ENCODE results near the gene PTGFRN. TPM values are rescaled to one million over a fixed set of nuclear protein-coding genes. Genes with fewer than 3 reads are reported as not detected.

Gene PTGFRN
- total RNA-seq, 2 experiments from 2014 or later, result 0.79 to 1.3 TPM

DNA sequence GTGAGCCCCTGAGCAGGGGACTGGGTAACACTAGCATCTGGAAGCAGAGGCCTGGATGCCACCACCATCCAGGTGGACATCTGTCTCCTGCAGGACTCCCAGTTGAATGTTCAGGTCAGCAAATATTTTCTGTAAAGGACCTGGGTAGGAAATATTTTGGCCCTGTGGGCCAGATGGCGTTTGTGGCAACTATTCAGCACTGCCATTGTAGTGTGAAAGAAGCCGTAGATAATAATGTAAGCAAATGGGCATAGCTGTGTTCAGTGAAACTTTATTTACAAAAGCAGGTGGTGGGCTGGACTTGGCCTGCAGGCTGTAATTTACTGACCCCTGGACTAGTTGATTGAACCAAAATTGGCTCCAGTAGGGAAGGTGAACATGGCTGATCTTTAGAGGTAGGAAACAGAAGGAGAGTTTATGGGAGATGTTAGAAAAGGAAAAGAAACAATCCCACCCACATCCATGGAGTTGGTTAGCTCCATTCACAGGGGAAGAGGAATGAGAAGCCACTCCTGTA lies 71.9 kb downstream of the PTGFRN start:
- H3K9me3 Mint-ChIP-seq, result peaks cover 4% of the 10 kb centered on the region
- no peak for DNase-seq
- H3K4me1 Mint-ChIP-seq, result peaks cover 10% of the 10 kb centered on the region
- POLR2A ChIA-PET, result no interaction called here
- CTCF ChIA-PET, result interaction anchor here (0.9 to 1.2 kb wide), 3 partner anchors 10 to 156 kb away, joined by 3 to 5 read pairs (median 4); no protein-coding TSS in a partner anchor
- peak overlapping the region; percentile 21 for H3K27ac Mint-ChIP-seq
- H3K4me3 Mint-ChIP-seq, result no peak overlapping the region
- H3K27me3 Mint-ChIP-seq, result peaks cover 4% of the 10 kb centered on the region
- H3K36me3 Mint-ChIP-seq (ENCODE audit: low read depth), result peaks cover 3% of the 10 kb centered on the region

DNA sequence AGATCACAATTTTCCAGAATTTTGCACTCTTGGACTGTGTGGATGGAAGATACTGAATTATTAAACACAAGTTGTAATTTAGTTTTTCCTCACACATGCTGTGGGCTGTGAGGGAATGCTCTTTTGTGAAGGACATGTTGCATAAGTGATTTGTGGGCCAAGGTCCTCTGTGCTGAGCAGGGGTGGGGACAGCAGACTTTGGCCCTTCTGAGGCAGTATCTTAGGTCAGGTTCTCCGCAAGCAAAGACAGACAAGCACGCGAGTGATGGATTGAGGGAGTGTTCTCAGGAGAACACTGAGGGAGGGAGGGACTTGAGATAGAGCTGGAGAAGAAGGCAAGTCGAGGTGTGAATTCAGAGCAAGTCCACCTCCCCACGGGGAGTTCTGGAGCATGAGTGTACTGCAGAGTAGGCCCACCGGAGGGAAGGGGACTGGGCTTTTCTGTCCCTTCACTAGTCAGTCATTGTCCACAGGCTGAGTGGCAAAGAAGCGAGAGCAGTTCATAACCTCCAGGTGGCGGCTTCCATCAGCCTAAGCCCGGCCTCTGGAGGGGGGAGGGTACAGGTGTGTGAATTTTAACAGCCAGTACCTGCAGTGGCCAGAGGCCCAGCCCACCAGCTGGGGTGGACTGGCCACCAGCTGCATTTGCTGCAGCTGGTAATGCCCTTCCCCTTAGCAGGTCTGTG lies 72.7 kb downstream of the PTGFRN start:
- POLR2A ChIA-PET, result no interaction called here
- Mint-ChIP-seq H3K4me1 (peaks cover 19% of the 10 kb centered on the region), H3K9me3 (peaks cover 4% of the 10 kb centered on the region), H3K27me3 (no peaks in the 10 kb centered on the region), H3K27ac (no peak overlapping the region), H3K4me3 (no peak overlapping the region), H3K36me3 (ENCODE audit: low read depth) (peaks cover 2% of the 10 kb centered on the region)
- CTCF ChIA-PET, result interaction anchor here (1.1 to 1.2 kb wide), 2 partner anchors 11 to 14 kb away, joined by 4 to 5 read pairs; no protein-coding TSS in a partner anchor
- no peak for DNase-seq

DNA sequence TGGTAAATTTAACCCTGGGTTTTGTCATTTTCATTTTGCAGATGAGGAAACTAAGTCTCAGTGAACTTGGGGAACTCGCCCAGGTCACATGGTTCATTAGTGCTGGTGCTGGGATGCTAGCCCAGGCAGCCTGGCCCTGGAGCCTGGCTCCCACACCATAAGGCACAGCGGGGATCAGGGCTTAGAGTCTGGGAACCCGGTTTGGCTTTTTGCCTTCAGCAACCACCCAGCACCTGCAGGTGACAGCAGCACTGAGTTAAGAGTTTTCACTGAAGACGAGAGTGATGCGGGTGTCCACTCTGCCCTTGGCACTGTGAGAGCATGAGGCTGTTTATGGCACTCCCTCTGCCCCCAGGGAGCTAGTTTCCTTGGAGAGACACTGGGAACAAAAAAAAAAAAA lies 73.4 kb downstream of the PTGFRN start:
- no peaks in the 10 kb centered on the region for H3K27me3 Mint-ChIP-seq
- CTCF ChIA-PET, result interaction anchor here (1.2 kb wide), 1 partner anchor 11 kb away, joined by 4 read pairs; no protein-coding TSS in a partner anchor
- peaks cover 24% of the 10 kb centered on the region for H3K4me1 Mint-ChIP-seq
- no peak overlapping the region for H3K4me3 Mint-ChIP-seq
- H3K27ac Mint-ChIP-seq, result no peak overlapping the region
- POLR2A ChIA-PET, result no interaction called here
- H3K36me3 Mint-ChIP-seq (ENCODE audit: low read depth), result peaks cover 2% of the 10 kb centered on the region
- no peak for DNase-seq
- H3K9me3 Mint-ChIP-seq, result peaks cover 4% of the 10 kb centered on the region

DNA sequence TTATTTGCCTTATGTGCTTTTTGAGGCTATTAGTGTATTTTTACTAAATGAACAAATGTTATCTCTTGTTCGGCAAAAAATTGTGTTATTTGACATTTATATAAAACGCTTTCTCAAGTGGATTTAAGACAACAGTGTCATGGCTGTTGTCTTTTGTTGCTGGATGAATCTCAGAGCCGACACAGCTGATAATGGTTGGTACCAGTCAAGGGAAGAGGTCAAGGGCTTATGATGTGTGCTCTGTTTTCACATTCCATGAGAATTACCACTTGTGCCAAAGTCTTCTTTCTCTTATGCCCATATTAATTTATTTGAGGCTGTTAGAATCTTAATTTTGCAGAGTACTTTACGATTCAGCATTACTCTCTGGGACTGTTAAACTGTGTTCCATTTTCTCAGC lies 74.0 kb downstream of the PTGFRN start:
- no peak overlapping the region for H3K27ac Mint-ChIP-seq
- ChIA-PET CTCF (interaction anchor here (0.7 kb wide), 1 partner anchor 29 kb away, joined by 3 read pairs; no protein-coding TSS in a partner anchor), POLR2A (no interaction called here)

DNA sequence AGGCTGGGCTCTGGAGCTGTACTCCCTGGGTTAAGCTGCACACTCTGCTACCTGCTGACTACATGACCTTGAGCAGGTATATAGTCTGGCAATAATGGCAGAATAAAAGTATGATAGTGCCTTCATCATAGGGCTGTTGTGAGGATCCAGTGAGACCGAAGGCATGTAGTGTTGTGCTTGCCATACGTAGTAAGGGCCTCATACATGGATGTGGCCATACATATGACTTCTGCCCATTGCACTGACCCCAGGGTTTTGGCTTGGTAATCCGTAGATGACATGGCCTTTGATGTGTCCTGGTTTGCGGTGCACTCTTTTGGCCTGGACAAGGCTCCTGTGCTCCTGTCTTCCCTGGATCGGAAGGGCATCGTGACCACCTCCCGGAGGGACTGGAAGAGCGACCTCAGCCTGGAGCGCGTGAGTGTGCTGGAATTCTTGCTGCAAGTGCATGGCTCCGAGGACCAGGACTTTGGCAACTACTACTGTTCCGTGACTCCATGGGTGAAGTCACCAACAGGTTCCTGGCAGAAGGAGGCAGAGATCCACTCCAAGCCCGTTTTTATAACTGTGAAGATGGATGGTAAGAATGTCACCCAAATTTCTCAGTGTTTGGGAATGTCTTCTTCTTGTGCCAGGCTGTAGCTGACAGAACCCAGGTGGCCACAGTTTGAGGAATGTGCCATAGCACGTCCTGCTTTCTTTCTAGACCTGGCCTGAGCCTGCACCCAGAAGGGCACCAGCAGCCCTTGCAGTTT lies 74.9 kb downstream of the PTGFRN start:
- Mint-ChIP-seq H3K36me3 (ENCODE audit: low read depth) (peaks cover 6% of the 10 kb centered on the region), H3K4me1 (peaks cover 29% of the 10 kb centered on the region), H3K27me3 (no peaks in the 10 kb centered on the region), H3K4me3 (no peak overlapping the region), H3K9me3 (peaks cover 4% of the 10 kb centered on the region), H3K27ac (no peak overlapping the region)
- POLR2A ChIA-PET, result no interaction called here
- CTCF ChIA-PET, result interaction anchor here (0.5 to 2.8 kb wide), 6 partner anchors 11 to 101 kb away, joined by 3 to 10 read pairs (median 4); no protein-coding TSS in a partner anchor
- DNase-seq, result no peak

More for the DNA sequence above, 74.0 kb downstream of the PTGFRN start:
- Mint-ChIP-seq H3K9me3 (peaks cover 4% of the 10 kb centered on the region), H3K27me3 (no peaks in the 10 kb centered on the region), H3K4me3 (no peak overlapping the region), H3K4me1 (peaks cover 28% of the 10 kb centered on the region), H3K36me3 (ENCODE audit: low read depth) (peaks cover 6% of the 10 kb centered on the region)
- DNase-seq, result no peak

DNA sequence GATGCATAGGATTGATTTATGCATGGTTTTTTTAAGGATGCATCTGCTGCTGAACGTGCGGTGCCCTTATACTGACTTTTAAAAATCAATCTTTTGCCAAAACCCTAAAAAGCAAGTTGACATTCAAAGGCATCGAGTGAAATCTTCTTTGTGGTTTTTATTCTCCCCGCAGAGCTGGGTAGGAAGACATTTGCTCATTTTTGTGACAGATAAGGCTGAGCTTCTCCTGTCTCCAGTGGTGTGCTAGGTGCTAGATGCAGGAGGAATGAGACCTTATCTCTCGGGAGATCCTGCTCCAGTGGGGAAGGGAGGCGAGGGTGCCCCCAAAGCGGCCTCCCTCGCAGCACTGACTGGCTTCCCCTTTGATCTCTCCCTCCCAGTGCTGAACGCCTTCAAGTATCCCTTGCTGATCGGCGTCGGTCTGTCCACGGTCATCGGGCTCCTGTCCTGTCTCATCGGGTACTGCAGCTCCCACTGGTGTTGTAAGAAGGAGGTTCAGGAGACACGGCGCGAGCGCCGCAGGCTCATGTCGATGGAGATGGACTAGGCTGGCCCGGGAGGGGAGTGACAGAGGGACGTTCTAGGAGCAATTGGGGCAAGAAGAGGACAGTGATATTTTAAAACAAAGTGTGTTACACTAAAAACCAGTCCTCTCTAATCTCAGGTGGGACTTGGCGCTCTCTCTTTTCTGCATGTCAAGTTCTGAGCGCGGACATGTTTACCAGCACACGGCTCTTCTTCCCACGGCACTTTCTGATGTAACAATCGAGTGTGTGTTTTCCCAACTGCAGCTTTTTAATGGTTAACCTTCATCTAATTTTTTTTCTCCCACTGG lies 76.9 kb downstream of the PTGFRN start:
- H3K36me3 Mint-ChIP-seq (ENCODE audit: low read depth), result peaks cover 7% of the 10 kb centered on the region
- CTCF ChIA-PET, result interaction anchor here (1.1 to 2.8 kb wide), 5 partner anchors 9 to 71 kb away, joined by 3 to 10 read pairs (median 4); no protein-coding TSS in a partner anchor
- H3K4me3 Mint-ChIP-seq, result peak overlapping the region; percentile 53
- POLR2A ChIA-PET, result no interaction called here
- peaks cover 38% of the 10 kb centered on the region for H3K4me1 Mint-ChIP-seq
- H3K9me3 Mint-ChIP-seq, result no peaks in the 10 kb centered on the region
- H3K27me3 Mint-ChIP-seq, result no peaks in the 10 kb centered on the region
- peak; percentile 24 for DNase-seq
- peak overlapping the region; percentile 94 for H3K27ac Mint-ChIP-seq

DNA sequence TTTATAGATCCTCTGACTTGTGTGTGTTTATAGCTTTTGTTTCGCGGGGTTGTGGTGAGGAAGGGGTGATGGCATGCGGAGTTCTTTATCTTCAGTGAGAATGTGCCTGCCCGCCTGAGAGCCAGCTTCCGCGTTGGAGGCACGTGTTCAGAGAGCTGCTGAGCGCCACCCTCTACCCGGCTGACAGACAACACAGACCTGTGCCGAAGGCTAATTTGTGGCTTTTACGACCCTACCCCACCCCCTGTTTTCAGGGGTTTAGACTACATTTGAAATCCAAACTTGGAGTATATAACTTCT lies 77.5 kb downstream of the PTGFRN start:
- Mint-ChIP-seq H3K4me3 (peak overlapping the region; percentile 53), H3K36me3 (ENCODE audit: low read depth) (peaks cover 8% of the 10 kb centered on the region), H3K9me3 (no peaks in the 10 kb centered on the region), H3K4me1 (peaks cover 44% of the 10 kb centered on the region), H3K27me3 (no peaks in the 10 kb centered on the region), H3K27ac (peak overlapping the region; percentile 94)
- peak; percentile 74 for DNase-seq
- POLR2A ChIA-PET, result no interaction called here
- CTCF ChIA-PET, result interaction anchor here (1.1 to 2.8 kb wide), 3 partner anchors 9 to 22 kb away, joined by 3 to 10 read pairs (median 3); no protein-coding TSS in a partner anchor

DNA sequence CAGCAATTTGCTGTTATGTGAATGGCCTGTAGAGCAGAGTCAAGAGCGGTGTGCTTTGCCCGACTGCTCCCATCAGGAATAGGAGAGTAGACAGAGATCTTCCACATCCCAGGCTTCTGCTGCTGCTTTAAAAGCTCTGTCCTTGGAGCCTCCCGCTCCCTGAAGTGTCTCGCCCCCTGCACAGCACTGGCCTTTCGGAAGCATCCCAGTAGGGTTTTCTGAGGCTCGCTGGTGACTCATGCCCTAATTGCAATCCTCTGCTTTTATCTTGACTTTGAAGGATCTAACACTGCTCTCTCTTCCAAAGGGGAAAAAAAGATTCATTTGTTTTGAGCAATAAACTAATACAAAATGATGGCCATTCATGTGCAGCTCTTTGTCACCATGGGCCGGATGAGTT lies 78.5 kb downstream of the PTGFRN start:
- DNase-seq, result no peak
- H3K27ac Mint-ChIP-seq, result no peak overlapping the region
- peaks cover 11% of the 10 kb centered on the region for H3K36me3 Mint-ChIP-seq (ENCODE audit: low read depth)
- H3K27me3 Mint-ChIP-seq, result no peaks in the 10 kb centered on the region
- H3K9me3 Mint-ChIP-seq, result no peaks in the 10 kb centered on the region
- CTCF ChIA-PET, result no interaction called here
- peaks cover 44% of the 10 kb centered on the region for H3K4me1 Mint-ChIP-seq
- POLR2A ChIA-PET, result no interaction called here
- H3K4me3 Mint-ChIP-seq, result no peak overlapping the region

DNA sequence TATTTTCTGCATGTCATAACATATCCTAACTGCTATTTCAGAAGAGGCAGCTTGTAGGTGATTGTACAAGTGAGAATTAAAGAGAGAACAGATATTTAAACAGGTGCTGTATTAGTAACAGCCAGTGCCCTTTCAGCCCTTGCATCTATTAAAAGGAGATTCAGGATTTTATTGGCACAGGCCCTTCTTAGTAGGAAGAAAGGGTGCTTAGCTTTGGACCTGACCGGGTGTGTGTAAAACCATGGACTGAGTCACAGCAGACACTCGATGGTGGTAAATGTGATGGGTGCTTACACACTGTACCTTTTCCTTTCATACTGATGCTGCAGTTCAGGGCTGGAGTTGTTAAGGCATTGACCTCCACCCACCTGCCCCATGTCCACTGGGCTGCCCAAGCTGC lies 79.2 kb downstream of the PTGFRN start:
- Mint-ChIP-seq H3K36me3 (ENCODE audit: low read depth) (peaks cover 11% of the 10 kb centered on the region), H3K27me3 (no peaks in the 10 kb centered on the region), H3K27ac (no peak overlapping the region), H3K4me3 (no peak overlapping the region), H3K9me3 (peaks cover 5% of the 10 kb centered on the region), H3K4me1 (peaks cover 44% of the 10 kb centered on the region)
- ChIA-PET POLR2A (no interaction called here), CTCF (interaction anchor here (0.6 kb wide), 1 partner anchor 182 kb away, joined by 3 read pairs; no protein-coding TSS in a partner anchor)
- DNase-seq, result no peak

DNA sequence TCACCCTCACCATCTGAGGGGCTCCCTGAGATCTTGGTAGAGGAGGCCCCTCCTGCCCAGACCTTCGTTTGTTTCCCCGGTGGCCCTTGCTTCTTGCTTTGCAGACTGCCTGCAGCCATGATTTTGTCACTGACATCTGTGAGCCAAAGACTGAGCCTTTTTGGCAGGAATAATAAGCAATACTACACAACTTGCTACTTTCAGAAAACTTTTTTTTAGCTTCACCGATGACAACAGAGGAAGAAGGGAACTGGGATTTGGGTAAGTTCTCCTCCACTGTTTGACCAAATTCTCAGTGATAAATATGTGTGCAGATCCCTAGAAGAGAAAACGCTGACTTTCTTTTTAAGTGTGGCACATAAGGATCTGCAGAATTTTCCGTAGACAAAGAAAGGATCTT lies 80.1 kb downstream of the PTGFRN start:
- Mint-ChIP-seq H3K27ac (no peak overlapping the region), H3K36me3 (ENCODE audit: low read depth) (peaks cover 11% of the 10 kb centered on the region), H3K27me3 (no peaks in the 10 kb centered on the region), H3K4me3 (no peak overlapping the region), H3K4me1 (peaks cover 41% of the 10 kb centered on the region), H3K9me3 (peaks cover 6% of the 10 kb centered on the region)
- POLR2A ChIA-PET, result no interaction called here
- CTCF ChIA-PET, result interaction anchor here (2.0 kb wide), 1 partner anchor 48 kb away, joined by 5 read pairs; no protein-coding TSS in a partner anchor
- no peak for DNase-seq

DNA sequence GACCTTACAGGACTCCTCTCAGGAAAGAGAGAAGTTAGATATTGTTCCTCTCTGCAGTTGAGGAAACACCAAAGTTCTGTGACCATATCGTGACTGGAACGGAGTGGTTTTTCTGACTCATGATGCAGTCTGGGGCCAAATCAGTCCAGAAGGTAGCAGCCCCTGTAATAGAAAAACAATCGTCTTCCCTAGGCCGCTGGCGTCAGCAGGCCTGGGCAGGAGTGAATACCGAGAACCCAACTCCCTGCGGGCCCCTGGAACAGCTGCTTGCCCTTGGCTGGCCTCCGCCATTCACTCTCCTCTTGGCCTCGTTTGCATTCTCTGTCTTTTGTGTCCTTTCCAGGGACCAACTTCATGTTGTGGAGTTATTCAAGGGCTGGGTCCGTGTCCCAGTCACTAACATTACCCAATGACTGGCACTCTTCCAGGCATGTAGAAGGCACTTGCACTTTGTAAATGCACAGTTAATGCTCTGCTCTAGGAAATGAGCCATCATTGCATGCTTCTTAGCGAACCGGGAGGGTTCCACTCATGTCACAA lies 81.0 kb downstream of the PTGFRN start:
- POLR2A ChIA-PET, result no interaction called here
- Mint-ChIP-seq H3K9me3 (peaks cover 6% of the 10 kb centered on the region), H3K4me3 (no peak overlapping the region), H3K4me1 (peaks cover 41% of the 10 kb centered on the region), H3K36me3 (ENCODE audit: low read depth) (peaks cover 11% of the 10 kb centered on the region), H3K27ac (no peak overlapping the region), H3K27me3 (no peaks in the 10 kb centered on the region)
- DNase-seq, result no peak
- CTCF ChIA-PET, result interaction anchor here (2.0 kb wide), 1 partner anchor 49 kb away, joined by 5 read pairs; no protein-coding TSS in a partner anchor

DNA sequence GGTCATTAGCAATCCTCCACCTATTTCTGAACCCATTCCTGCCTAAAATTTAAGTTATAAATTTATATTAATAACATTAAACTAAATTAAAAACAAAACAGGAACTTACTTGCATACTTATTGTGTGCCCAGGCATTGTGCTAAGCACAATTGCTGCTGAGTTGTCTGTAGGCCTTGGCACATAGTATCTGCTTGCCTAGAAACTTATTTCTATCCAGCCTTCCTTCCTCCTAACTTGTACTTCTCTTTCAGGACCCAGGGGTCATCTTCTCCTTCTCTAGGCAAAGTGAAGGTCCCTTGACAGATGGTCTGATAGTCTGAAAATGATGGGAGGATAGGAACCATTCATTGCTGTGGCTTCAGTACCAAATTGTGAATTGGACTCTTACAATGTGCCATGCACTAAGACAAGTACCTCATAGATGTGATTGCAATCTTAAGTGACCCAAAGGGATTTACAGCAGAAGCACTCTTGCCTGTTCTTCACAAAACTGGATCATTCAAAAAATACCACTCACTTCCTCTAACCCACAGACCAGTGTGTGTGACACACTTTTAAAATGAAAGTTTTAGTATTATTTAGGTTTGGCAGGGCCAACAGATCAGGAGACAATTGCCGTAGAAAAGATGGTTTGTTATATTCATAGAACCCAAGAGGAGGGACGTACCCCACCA lies 81.6 kb downstream of the PTGFRN start:
- DNase-seq, result no peak
- H3K9me3 Mint-ChIP-seq, result peaks cover 6% of the 10 kb centered on the region
- no peak overlapping the region for H3K4me3 Mint-ChIP-seq
- no peaks in the 10 kb centered on the region for H3K27me3 Mint-ChIP-seq
- CTCF ChIA-PET, result interaction anchor here (2.0 kb wide), 1 partner anchor 49 kb away, joined by 5 read pairs; no protein-coding TSS in a partner anchor
- H3K36me3 Mint-ChIP-seq (ENCODE audit: low read depth), result peaks cover 11% of the 10 kb centered on the region
- POLR2A ChIA-PET, result no interaction called here
- peak overlapping the region; percentile 11 for H3K27ac Mint-ChIP-seq
- H3K4me1 Mint-ChIP-seq, result peaks cover 36% of the 10 kb centered on the region
